GM23338 (cell line): Measurements from ENCODE around the gene DDI2. TPM values are rescaled to one million over a fixed set of nuclear protein-coding genes. Genes with fewer than 3 reads are reported as not detected.

Experiments
- ATAC-seq: fragments of 200-7000 bp; cut with Tn5 transposase; 3 replicates; pipeline ENCODE4 v1.9.1; 2020
- DNase-seq: peaks from one replicate; pipeline ENCODE4 v3.0.0-alpha.2; 2015; ENCODE audit warnings: low spot score
- H2AFZ ChIP-seq: fragments of 200-600 bp; sonication (generic); 2 replicates; pipeline ENCODE4 v1.8.0; 2016; ENCODE audit warnings: antibody characterized with exemption, mild to moderate bottlenecking, moderate library complexity
- H3F3A ChIP-seq: fragments of 200-600 bp; sonication (generic); replicated peaks from 2 replicates; pipeline ENCODE4 v1.8.0; 2017; ENCODE audit warnings: antibody characterized with exemption, mixed run types, low read depth
- H3K27ac ChIP-seq: fragments of 200-600 bp; sonication (generic); 2 replicates; pipeline ENCODE4 v1.6.1; 2016; ENCODE audit warnings: low read depth
- H3K27me3 ChIP-seq: fragments of 200-600 bp; sonication (generic); 2 replicates; pipeline ENCODE4 v1.8.0; 2016; ENCODE audit warnings: mild to moderate bottlenecking, mixed run types, moderate library complexity; ENCODE audit not compliant: insufficient read depth
- H3K36me3 ChIP-seq: fragments of 200-600 bp; sonication (generic); 2 replicates; pipeline ENCODE4 v1.8.0; 2016; ENCODE audit warnings: mild to moderate bottlenecking; ENCODE audit not compliant: insufficient read depth
- H3K4me1 ChIP-seq: fragments of 200-600 bp; sonication (generic); 2 replicates; pipeline ENCODE4 v1.8.0; 2016; ENCODE audit warnings: mild to moderate bottlenecking, moderate library complexity; ENCODE audit not compliant: insufficient read depth
- H3K4me2 ChIP-seq: fragments of 200-600 bp; sonication (generic); 2 replicates; pipeline ENCODE4 v1.7.1; 2017; ENCODE audit warnings: mixed run types
- H3K4me3 ChIP-seq: fragments of 200-600 bp; sonication (generic); 2 replicates; pipeline ENCODE4 v1.6.1; 2016; ENCODE audit warnings: mixed run types
- H3K79me2 ChIP-seq: fragments of 200-600 bp; sonication (generic); replicated peaks from 2 replicates; pipeline ENCODE4 v1.8.0; 2017; ENCODE audit warnings: mild to moderate bottlenecking; ENCODE audit not compliant: insufficient read depth
- H3K9me2 ChIP-seq: fragments of 200-600 bp; sonication (generic); 2 replicates; pipeline ENCODE4 v1.8.0; 2017; ENCODE audit not compliant: insufficient read depth
- H4K20me1 ChIP-seq: fragments of 200-600 bp; sonication (generic); replicated peaks from 2 replicates; pipeline ENCODE4 v1.8.0; 2017; ENCODE audit warnings: mild to moderate bottlenecking; ENCODE audit not compliant: insufficient read depth
- H3K27ac Mint-ChIP-seq: 2 replicates; pipeline ENCODE4 v1.8.0; 2020; ENCODE audit warnings: inconsistent platforms, mild to moderate bottlenecking, moderate library complexity, mixed read lengths
- H3K27me3 Mint-ChIP-seq: 3 replicates; pipeline ENCODE4 v1.8.0; 2022; ENCODE audit warnings: low read depth, mild to moderate bottlenecking, moderate library complexity, mixed read lengths, inconsistent platforms; ENCODE audit not compliant: insufficient read depth, poor library complexity
- H3K36me3 Mint-ChIP-seq: 3 replicates; pipeline ENCODE4 v1.8.0; 2021; ENCODE audit warnings: low read depth, mild to moderate bottlenecking, inconsistent platforms, moderate library complexity, mixed read lengths
- H3K4me1 Mint-ChIP-seq: 3 replicates; pipeline ENCODE4 v1.8.0; 2020; ENCODE audit warnings: mild to moderate bottlenecking, inconsistent platforms, mixed read lengths
- H3K4me3 Mint-ChIP-seq: 3 replicates; pipeline ENCODE4 v1.8.0; 2021; ENCODE audit warnings: moderate library complexity, mild to moderate bottlenecking, inconsistent platforms, mixed read lengths
- H3K9me3 Mint-ChIP-seq: 3 replicates; pipeline ENCODE4 v1.8.0; 2020; ENCODE audit warnings: moderate library complexity, mild to moderate bottlenecking, inconsistent platforms, mixed read lengths
- CREB1 ChIP-seq: fragments of 250-450 bp; sonication (Bioruptor Pico); IDR thresholded peaks from 2 replicates; pipeline ENCODE4 v1.5.0; 2020; ENCODE audit warnings: low read depth, mild to moderate bottlenecking, moderate library complexity
- EZH2 ChIP-seq: fragments of 200-600 bp; sonication (generic); IDR thresholded peaks from one replicate; pipeline ENCODE4 v1.8.0; 2017; ENCODE audit warnings: antibody characterized with exemption, mild to moderate bottlenecking, low read depth; ENCODE audit not compliant: unreplicated experiment
- EZH2phosphoT487 ChIP-seq: fragments of 200-600 bp; sonication (generic); IDR thresholded peaks from one replicate; pipeline ENCODE4 v1.8.1; 2018; ENCODE audit warnings: antibody characterized with exemption; ENCODE audit not compliant: unreplicated experiment
- NANOG ChIP-seq: IDR thresholded peaks from 2 replicates; pipeline ENCODE4 v1.6.1; 2016; ENCODE audit warnings: antibody characterized with exemption, borderline replicate concordance
- ZNF462 ChIP-seq: fragments of 250-450 bp; sonication (Bioruptor Pico); IDR thresholded peaks from 2 replicates; pipeline ENCODE4 v1.5.0; 2020; ENCODE audit warnings: mild to moderate bottlenecking, moderate library complexity
- polyA plus RNA-seq: library from polyadenylated mRNA; unstranded; fragments of >200 nt; fragmentation: Nextera tagmentation; extraction: Ambion mirVana; gene quantifications from 2 replicates; pipeline ENCODE4 v1.2.1, GENCODE V29; 2016
- total RNA-seq: library from RNA; depleted of rRNA; stranded (reverse); fragments of >200 nt; shearing (Covaris generic); gene quantifications from 2 replicates; pipeline ENCODE4 v1.2.3, GENCODE V29; 2014
- TF ChIP-seq, protein P1 (sequence below): IDR thresholded peaks from one replicate; pipeline ENCODE4 v1.6.1; 2018; ENCODE audit warnings: antibody characterized with exemption; ENCODE audit not compliant: unreplicated experiment
- TF ChIP-seq, protein P2 (sequence below), 2 experiments: fragments of 200-600 bp in 1 of 2; sonication (generic) in 1 of 2; conservative IDR thresholded peaks; 2 replicates each; pipeline versions ENCODE4 v1.5.1 to v1.6.1; 2016 to 2017; ENCODE audit warnings: antibody characterized with exemption in 2 of 2, low read depth in 2 of 2, mild to moderate bottlenecking in 2 of 2, moderate library complexity in 1 of 2

DDI2 gene
- total and polyA plus RNA-seq, 2 experiments from 2014 or later, result 8.0 to 43.3 TPM

DNA sequence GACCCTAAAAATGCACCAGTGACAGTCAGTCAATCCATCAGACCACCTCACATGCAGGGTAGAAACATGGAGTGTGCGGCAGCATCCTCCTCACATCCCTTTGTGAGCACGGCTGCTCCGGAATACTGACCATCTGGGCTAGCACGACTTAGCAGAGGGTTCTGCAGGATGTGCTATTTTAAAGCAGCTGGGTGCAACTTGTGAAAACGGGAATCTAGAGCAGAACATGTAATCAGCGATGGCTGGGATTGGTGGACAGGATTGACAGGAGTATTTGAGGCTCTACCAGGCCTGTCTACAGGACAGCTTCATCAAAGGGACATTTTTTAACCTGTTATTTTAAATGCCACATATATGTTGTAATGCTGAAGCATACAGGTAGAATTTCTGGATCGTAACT is 50.1 kb downstream of the DDI2 start:
- H3K27ac Mint-ChIP-seq, result no peak overlapping the region
- H3K4me2 ChIP-seq, result no peak overlapping the region

More for the DNA sequence above, 50.1 kb downstream of the DDI2 start:
- DNase-seq (no peak), ATAC-seq (no peak)
- H3K4me3 ChIP-seq, result no peak overlapping the region
- peaks cover 34% of the 10 kb centered on the region for H3K4me1 Mint-ChIP-seq
- no peaks in the 10 kb centered on the region for H3F3A ChIP-seq
- no peaks in the 10 kb centered on the region for H3K36me3 Mint-ChIP-seq
- H3K4me3 Mint-ChIP-seq, result no peak overlapping the region
- peaks cover 8% of the 10 kb centered on the region for H3K27me3 Mint-ChIP-seq
- 0 out of 2 replicates have a peak, but pooled peaks cover 5% of the 10 kb centered on the region for H3K36me3 ChIP-seq
- no peaks in the 10 kb centered on the region for H3K9me3 Mint-ChIP-seq
- no peak overlapping the region for H3K27ac ChIP-seq
- peaks cover 10% of the 10 kb centered on the region for H4K20me1 ChIP-seq
- H3K4me1 ChIP-seq, result peaks cover 9% of the 10 kb centered on the region; the same call in 1 of the 2 replicates
- 0 out of 2 replicates have a peak, but pooled peaks cover 2% of the 10 kb centered on the region for H3K9me2 ChIP-seq
- TF ChIP-seq, protein P1, sequence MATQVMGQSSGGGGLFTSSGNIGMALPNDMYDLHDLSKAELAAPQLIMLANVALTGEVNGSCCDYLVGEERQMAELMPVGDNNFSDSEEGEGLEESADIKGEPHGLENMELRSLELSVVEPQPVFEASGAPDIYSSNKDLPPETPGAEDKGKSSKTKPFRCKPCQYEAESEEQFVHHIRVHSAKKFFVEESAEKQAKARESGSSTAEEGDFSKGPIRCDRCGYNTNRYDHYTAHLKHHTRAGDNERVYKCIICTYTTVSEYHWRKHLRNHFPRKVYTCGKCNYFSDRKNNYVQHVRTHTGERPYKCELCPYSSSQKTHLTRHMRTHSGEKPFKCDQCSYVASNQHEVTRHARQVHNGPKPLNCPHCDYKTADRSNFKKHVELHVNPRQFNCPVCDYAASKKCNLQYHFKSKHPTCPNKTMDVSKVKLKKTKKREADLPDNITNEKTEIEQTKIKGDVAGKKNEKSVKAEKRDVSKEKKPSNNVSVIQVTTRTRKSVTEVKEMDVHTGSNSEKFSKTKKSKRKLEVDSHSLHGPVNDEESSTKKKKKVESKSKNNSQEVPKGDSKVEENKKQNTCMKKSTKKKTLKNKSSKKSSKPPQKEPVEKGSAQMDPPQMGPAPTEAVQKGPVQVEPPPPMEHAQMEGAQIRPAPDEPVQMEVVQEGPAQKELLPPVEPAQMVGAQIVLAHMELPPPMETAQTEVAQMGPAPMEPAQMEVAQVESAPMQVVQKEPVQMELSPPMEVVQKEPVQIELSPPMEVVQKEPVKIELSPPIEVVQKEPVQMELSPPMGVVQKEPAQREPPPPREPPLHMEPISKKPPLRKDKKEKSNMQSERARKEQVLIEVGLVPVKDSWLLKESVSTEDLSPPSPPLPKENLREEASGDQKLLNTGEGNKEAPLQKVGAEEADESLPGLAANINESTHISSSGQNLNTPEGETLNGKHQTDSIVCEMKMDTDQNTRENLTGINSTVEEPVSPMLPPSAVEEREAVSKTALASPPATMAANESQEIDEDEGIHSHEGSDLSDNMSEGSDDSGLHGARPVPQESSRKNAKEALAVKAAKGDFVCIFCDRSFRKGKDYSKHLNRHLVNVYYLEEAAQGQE, result no peak
- TF ChIP-seq CREB1 (CRISPR knock-in tag), result no peak
- TF ChIP-seq ZNF462 (CRISPR knock-in tag), result no peak
- TF ChIP-seq NANOG, result no peak
- TF ChIP-seq, protein P2, sequence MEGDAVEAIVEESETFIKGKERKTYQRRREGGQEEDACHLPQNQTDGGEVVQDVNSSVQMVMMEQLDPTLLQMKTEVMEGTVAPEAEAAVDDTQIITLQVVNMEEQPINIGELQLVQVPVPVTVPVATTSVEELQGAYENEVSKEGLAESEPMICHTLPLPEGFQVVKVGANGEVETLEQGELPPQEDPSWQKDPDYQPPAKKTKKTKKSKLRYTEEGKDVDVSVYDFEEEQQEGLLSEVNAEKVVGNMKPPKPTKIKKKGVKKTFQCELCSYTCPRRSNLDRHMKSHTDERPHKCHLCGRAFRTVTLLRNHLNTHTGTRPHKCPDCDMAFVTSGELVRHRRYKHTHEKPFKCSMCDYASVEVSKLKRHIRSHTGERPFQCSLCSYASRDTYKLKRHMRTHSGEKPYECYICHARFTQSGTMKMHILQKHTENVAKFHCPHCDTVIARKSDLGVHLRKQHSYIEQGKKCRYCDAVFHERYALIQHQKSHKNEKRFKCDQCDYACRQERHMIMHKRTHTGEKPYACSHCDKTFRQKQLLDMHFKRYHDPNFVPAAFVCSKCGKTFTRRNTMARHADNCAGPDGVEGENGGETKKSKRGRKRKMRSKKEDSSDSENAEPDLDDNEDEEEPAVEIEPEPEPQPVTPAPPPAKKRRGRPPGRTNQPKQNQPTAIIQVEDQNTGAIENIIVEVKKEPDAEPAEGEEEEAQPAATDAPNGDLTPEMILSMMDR (conservative IDR thresholded peaks at IDR 0.05; ENCODE audit: low read depth in 2 of 2), result no peak
- TF ChIP-seq EZH2, result no peak
- TF ChIP-seq EZH2phosphoT487, result no peak
- H2AFZ ChIP-seq, result no peak overlapping the region
- no peaks in the 10 kb centered on the region for H3K27me3 ChIP-seq
- 0 out of 2 replicates have a peak, but pooled peaks cover 5% of the 10 kb centered on the region for H3K79me2 ChIP-seq
